ENCODE measurements around the gene PROSER3. TPM values are rescaled to one million over a fixed set of nuclear protein-coding genes. Genes with fewer than 3 reads are reported as not detected.

PROSER3 gene
- total and polyA plus RNA-seq, 9 of the 15 experiments (the other 6 are each of a cell fraction or from before 2014, with no cell fraction given) = 1.0 to 39.5 (median 5.1) TPM

GRCh38 chr19:35745328-35746086 is 12.5 kb upstream of the PROSER3 start, which contains the start of the genes PSENEN and U2AF1L4 (continued):
- TF ChIP-seq, protein P1, sequence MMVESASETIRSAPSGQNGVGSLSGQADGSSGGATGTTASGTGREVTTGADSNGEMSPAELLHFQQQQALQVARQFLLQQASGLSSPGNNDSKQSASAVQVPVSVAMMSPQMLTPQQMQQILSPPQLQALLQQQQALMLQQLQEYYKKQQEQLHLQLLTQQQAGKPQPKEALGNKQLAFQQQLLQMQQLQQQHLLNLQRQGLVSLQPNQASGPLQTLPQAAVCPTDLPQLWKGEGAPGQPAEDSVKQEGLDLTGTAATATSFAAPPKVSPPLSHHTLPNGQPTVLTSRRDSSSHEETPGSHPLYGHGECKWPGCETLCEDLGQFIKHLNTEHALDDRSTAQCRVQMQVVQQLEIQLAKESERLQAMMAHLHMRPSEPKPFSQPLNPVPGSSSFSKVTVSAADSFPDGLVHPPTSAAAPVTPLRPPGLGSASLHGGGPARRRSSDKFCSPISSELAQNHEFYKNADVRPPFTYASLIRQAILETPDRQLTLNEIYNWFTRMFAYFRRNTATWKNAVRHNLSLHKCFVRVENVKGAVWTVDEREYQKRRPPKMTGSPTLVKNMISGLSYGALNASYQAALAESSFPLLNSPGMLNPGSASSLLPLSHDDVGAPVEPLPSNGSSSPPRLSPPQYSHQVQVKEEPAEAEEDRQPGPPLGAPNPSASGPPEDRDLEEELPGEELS (CRISPR knock-in tag; IDR thresholded peaks at IDR 0.05; ENCODE audit: borderline replicate concordance) = no peak
- no peak for TF ChIP-seq PURB (CRISPR knock-in tag; IDR thresholded peaks at IDR 0.05; ENCODE audit: low read depth)
- TF ChIP-seq ZNF408 (CRISPR knock-in tag; IDR thresholded peaks at IDR 0.05; ENCODE audit: low read depth) = no peak
- no peak for TF ChIP-seq ZNF140 (CRISPR knock-in tag; IDR thresholded peaks at IDR 0.05)
- TF ChIP-seq RREB1 (CRISPR knock-in tag; IDR thresholded peaks at IDR 0.05) = no peak
- no peak for TF ChIP-seq SMARCC2 (IDR thresholded peaks at IDR 0.05; ENCODE audit: low read depth)
- TF ChIP-seq NR2C1 (IDR thresholded peaks at IDR 0.05) = peak; percentile 49
- TF ChIP-seq NR2C1 (tag; IDR thresholded peaks at IDR 0.05) = peak; percentile 54; the same call in 1 of the 2 replicates
- no peak for TF ChIP-seq BCOR (IDR thresholded peaks at IDR 0.05)
- no peak for TF ChIP-seq ZNF311 (CRISPR knock-in tag; IDR thresholded peaks at IDR 0.05)
- TF ChIP-seq, protein P2, sequence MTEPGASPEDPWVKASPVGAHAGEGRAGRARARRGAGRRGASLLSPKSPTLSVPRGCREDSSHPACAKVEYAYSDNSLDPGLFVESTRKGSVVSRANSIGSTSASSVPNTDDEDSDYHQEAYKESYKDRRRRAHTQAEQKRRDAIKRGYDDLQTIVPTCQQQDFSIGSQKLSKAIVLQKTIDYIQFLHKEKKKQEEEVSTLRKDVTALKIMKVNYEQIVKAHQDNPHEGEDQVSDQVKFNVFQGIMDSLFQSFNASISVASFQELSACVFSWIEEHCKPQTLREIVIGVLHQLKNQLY (CRISPR knock-in tag; conservative IDR thresholded peaks at IDR 0.05) = no peak
- no peak for TF ChIP-seq THAP12 (CRISPR knock-in tag; IDR thresholded peaks at IDR 0.05)
- peak in 1 of 2 experiments; percentile 61; a peak in 2 of 4 replicates for TF ChIP-seq HDAC1 (IDR thresholded peaks at IDR 0.05)
- TF ChIP-seq CXXC5 (CRISPR knock-in tag; IDR thresholded peaks at IDR 0.05) = peak; percentile 37
- TF ChIP-seq, protein P3, sequence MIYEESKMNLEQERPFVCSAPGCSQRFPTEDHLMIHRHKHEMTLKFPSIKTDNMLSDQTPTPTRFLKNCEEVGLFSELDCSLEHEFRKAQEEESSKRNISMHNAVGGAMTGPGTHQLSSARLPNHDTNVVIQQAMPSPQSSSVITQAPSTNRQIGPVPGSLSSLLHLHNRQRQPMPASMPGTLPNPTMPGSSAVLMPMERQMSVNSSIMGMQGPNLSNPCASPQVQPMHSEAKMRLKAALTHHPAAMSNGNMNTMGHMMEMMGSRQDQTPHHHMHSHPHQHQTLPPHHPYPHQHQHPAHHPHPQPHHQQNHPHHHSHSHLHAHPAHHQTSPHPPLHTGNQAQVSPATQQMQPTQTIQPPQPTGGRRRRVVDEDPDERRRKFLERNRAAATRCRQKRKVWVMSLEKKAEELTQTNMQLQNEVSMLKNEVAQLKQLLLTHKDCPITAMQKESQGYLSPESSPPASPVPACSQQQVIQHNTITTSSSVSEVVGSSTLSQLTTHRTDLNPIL (CRISPR knock-in tag; IDR thresholded peaks at IDR 0.05) = no peak

Data from K562 (cell line).